ENCODE data around the gene USP46. TPM values are rescaled to one million over a fixed set of nuclear protein-coding genes. Genes with fewer than 3 reads are reported as not detected.

Gene USP46
- total RNA-seq, 2 donors from 2014 or later: 9.2 to 26.3 TPM

Other genes starting within 250 kb of the USP46 start
- gene ERVMER34-1, start 92.1 kb upstream of the USP46 start, total RNA-seq: 1 to 10 TPM; 1.2 to 1.4 TPM
- gene RASL11B, start 203.0 kb upstream of the USP46 start, total RNA-seq: 10 to 100 TPM in 1 of 2 donors, under 1 TPM in 1; 0.18 to 27.1 TPM